Lower leg skin (tissue), 3 donors: ENCODE data around the gene CASKIN2.

Source experiments
- CTCF ChIP-seq, 3 donors: fragments of 450-650 bp; IDR thresholded peaks; one replicate each; pipeline ENCODE4 v1.5.1; 2016; ENCODE audit warnings: antibody characterized with exemption in 3 of 3, mild to moderate bottlenecking in 3 of 3, moderate library complexity in 2 of 3
- POLR2A ChIP-seq, 2 donors: fragments of 450-650 bp; IDR thresholded peaks; one replicate each; pipeline ENCODE4 v1.6.1; 2016 to 2017; ENCODE audit warnings: antibody characterized with exemption in 2 of 2, mild to moderate bottlenecking in 1 of 2, moderate library complexity in 1 of 2

DNA sequence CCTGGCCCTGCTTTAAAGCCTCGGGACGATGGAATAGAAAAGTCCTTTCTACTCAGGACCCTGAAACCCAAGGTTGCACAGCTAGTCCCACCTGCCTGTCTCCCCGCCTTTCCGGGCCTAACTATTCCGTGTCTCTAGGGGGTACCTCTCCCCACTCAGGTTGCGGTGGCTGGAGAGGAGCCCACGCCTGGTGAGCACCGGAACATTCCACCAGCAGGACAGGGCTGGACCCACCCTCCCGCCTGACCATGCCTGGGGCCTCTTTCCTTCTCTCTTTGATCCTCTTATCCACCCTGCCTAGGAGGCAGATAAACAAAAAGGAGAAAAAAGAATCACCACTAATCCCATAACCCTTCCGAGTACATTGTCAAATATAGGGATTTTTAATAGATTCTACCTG, 21.0 kb upstream of the CASKIN2 start:
- TF ChIP-seq POLR2A (IDR thresholded peaks at IDR 0.05) (no peak), CTCF (IDR thresholded peaks at IDR 0.05) (no peak)
